Measurements from ENCODE around the gene MVP. TPM values are rescaled to one million over a fixed set of nuclear protein-coding genes. Genes with fewer than 3 reads are reported as not detected.

The MVP gene
- total and polyA plus RNA-seq, 12 donors, result 73.9 to 492 (median 336) TPM

- Histone ChIP-seq H3K4me3 (no peak overlapping the region), H3K9me3 (replicated peaks in 1 of 3) (no peaks in the 10 kb centered on the region), H3K27me3 (no peaks in the 10 kb centered on the region), H3K4me1 (replicated peaks in 1 of 2) (peaks cover 12 to 17% of the 10 kb centered on the region in 2 donors), H3K36me3 (replicated peaks in 1 of 2) (peaks cover 0 to 100% of the 10 kb centered on the region in 2 donors), H3K27ac (peak overlapping the region in 3 of 5 donors; percentile 23 to 81 (median 36))
- TF ChIP-seq POLR2A (IDR thresholded peaks at IDR 0.05), result no peak
- TF ChIP-seq CTCF (IDR thresholded peaks at IDR 0.05), result no peak
- 85 to 91% (median 88%) methylated on average over 5 of the region's 5 CpGs for WGBS, 4 donors
- intact Hi-C loops (cut with DNase I), result no loop called here
- no peak for DNase-seq
Measured at GRCh38 chr16:29837841-29838240, 17.6 kb downstream of the MVP start.

GRCh38 chr16:29839822-29840221 lies 19.6 kb downstream of the MVP start:
- TF ChIP-seq CTCF (IDR thresholded peaks at IDR 0.05) (no peak), POLR2A (IDR thresholded peaks at IDR 0.05) (peak in 1 of 2 donors; percentile 16)
- no peak overlapping the region for H3K4me3 ChIP-seq
- peaks cover 0 to 98% of the 10 kb centered on the region in 2 donors for H3K36me3 ChIP-seq (replicated peaks in 1 of 2)
- DNase-seq, result peak; percentile 74 to 93 (median 87)
- H3K27me3 ChIP-seq, result no peaks in the 10 kb centered on the region
- peak overlapping the region; percentile 59 to 87 (median 69) for H3K27ac ChIP-seq
- intact Hi-C loops (cut with DNase I), result no loop called here
- WGBS, 4 donors, result 37 to 52% (median 40%) methylated on average over 2 to 6 of the region's 6 CpGs
- no peaks in the 10 kb centered on the region for H3K9me3 ChIP-seq (replicated peaks in 1 of 3)
- H3K4me1 ChIP-seq (replicated peaks in 1 of 2), result peaks cover 12 to 22% of the 10 kb centered on the region in 2 donors

GRCh38 chr16:29840240-29840639 lies 20.0 kb downstream of the MVP start:
- no peaks in the 10 kb centered on the region for H3K9me3 ChIP-seq (replicated peaks in 1 of 3)
- H3K36me3 ChIP-seq (replicated peaks in 1 of 2), result peaks cover 0 to 98% of the 10 kb centered on the region in 2 donors
- WGBS, 4 donors, result 52 to 64% (median 58%) methylated on average over 8 to 10 of the region's 10 CpGs
- H3K27me3 ChIP-seq, result no peaks in the 10 kb centered on the region
- H3K4me1 ChIP-seq (replicated peaks in 1 of 2), result peaks cover 14 to 22% of the 10 kb centered on the region in 2 donors
- no peak overlapping the region for H3K4me3 ChIP-seq
- peak overlapping the region in 4 of 5 donors; percentile 67 to 87 (median 75) for H3K27ac ChIP-seq
- peak in 4 of 7 donors; percentile 24 to 54 (median 36) for DNase-seq
- TF ChIP-seq CTCF (IDR thresholded peaks at IDR 0.05) (no peak), POLR2A (IDR thresholded peaks at IDR 0.05) (no peak)
- intact Hi-C loops (cut with DNase I), result no loop called here

GRCh38 chr16:29841631-29842030 lies 21.4 kb downstream of the MVP start:
- DNase-seq, result no peak
- H3K36me3 ChIP-seq (replicated peaks in 1 of 2), result peaks cover 0 to 98% of the 10 kb centered on the region in 2 donors
- H3K4me3 ChIP-seq, result no peak overlapping the region
- no peak for TF ChIP-seq POLR2A (IDR thresholded peaks at IDR 0.05)
- no peak for TF ChIP-seq CTCF (IDR thresholded peaks at IDR 0.05)
- intact Hi-C loops (cut with DNase I), result no loop called here
- H3K27me3 ChIP-seq, result no peaks in the 10 kb centered on the region
- H3K27ac ChIP-seq, result peak overlapping the region in 2 of 5 donors; percentile 67 to 87
- H3K9me3 ChIP-seq (replicated peaks in 1 of 3), result no peaks in the 10 kb centered on the region
- WGBS, 4 donors, result 93 to 100% (median 95%) methylated on average over 7 to 23 of the region's 23 CpGs
- H3K4me1 ChIP-seq (replicated peaks in 1 of 2), result peaks cover 16 to 22% of the 10 kb centered on the region in 2 donors
